Activated CD4-positive, alpha-beta T cell treated with anti-CD3 and anti-CD28 coated beads for 1 hour (primary cell): ENCODE results near the gene CASP1.
"Not testable (repeated sequence)": the region's sequence is repeated elsewhere in the genome, so short reads cannot be mapped to it uniquely, and the experiment has no call there.

Source experiments
- DNase-seq: peaks from one replicate; pipeline ENCODE4 v3.0.0-alpha.2; 2020

The CASP1 gene

GRCh38 chr11:105045676-105046296 lies 10.8 kb upstream of the CASP1 start:
- DNase-seq: no peak

- DNase-seq: peak; percentile 15
These were observed 9.9 kb upstream of the CASP1 start, which contains the start of gene CARD16 for GRCh38 chr11:105044557-105045524. Gene CARD16, minus strand, starts transcription at chr11:105045335. Its CDS starts 38 bp downstream, at chr11:105045297.

GRCh38 chr11:105042178-105042577 lies 7.2 kb upstream of the CASP1 start:
- DNase-seq: no peak

GRCh38 chr11:105040703-105041102 lies 5.8 kb upstream of the CASP1 start:
- DNase-seq: no peak

- DNase-seq: not testable (repeated sequence)
These were observed 556 bp downstream of the CASP1 start for GRCh38 chr11:105034388-105034787.

- DNase-seq: no peak
These were observed 1.2 kb downstream of the CASP1 start for GRCh38 chr11:105033781-105034180.

GRCh38 chr11:105033343-105033742 lies 1.6 kb downstream of the CASP1 start:
- no peak for DNase-seq

GRCh38 chr11:105032495-105032894 lies 2.4 kb downstream of the CASP1 start:
- DNase-seq: no peak

- no peak for DNase-seq
These were observed 7.3 kb downstream of the CASP1 start for GRCh38 chr11:105027678-105028077.

- no peak for DNase-seq
These were observed 10.6 kb downstream of the CASP1 start for GRCh38 chr11:105024394-105024793.

GRCh38 chr11:105023003-105023402 lies 11.9 kb downstream of the CASP1 start, which contains the start of gene CASP5:
Gene CASP5, minus strand, starts transcription at chr11:105023168. Its CDS starts 32 bp downstream, at chr11:105023136.
- no peak for DNase-seq

GRCh38 chr11:105022527-105022926 lies 12.4 kb downstream of the CASP1 start:
- DNase-seq: no peak

GRCh38 chr11:105007463-105007862 lies 27.5 kb downstream of the CASP1 start:
- DNase-seq: no peak

- no peak for DNase-seq
These were observed 29.5 kb downstream of the CASP1 start for GRCh38 chr11:105005451-105005845.

- DNase-seq: no peak
These were observed 30.9 kb downstream of the CASP1 start for GRCh38 chr11:105004021-105004420.

GRCh38 chr11:105003151-105003550 lies 31.8 kb downstream of the CASP1 start:
- DNase-seq: no peak

GRCh38 chr11:105000797-105001196 lies 34.1 kb downstream of the CASP1 start:
- DNase-seq: peak; percentile 34

GRCh38 chr11:105000167-105000566 lies 34.8 kb downstream of the CASP1 start:
- no peak for DNase-seq

GRCh38 chr11:104999721-105000120 lies 35.2 kb downstream of the CASP1 start:
- no peak for DNase-seq

- DNase-seq: no peak
These were observed 37.7 kb downstream of the CASP1 start for GRCh38 chr11:104997288-104997687.

- DNase-seq: no peak
These were observed 39.9 kb downstream of the CASP1 start for GRCh38 chr11:104995001-104995408.

- DNase-seq: no peak
These were observed 42.2 kb downstream of the CASP1 start for GRCh38 chr11:104992781-104993180.

- DNase-seq: no peak
These were observed 43.0 kb downstream of the CASP1 start for GRCh38 chr11:104991994-104992393.

GRCh38 chr11:104984808-104985207 lies 50.1 kb downstream of the CASP1 start:
- DNase-seq: no peak
